ENCODE results near the gene SHC3. TPM values are rescaled to one million over a fixed set of nuclear protein-coding genes. Genes with fewer than 3 reads are reported as not detected.

The SHC3 gene
- total RNA-seq, 4 donors from 2014 or later: 2.3 to 4.9 (median 4.8) TPM

DNA sequence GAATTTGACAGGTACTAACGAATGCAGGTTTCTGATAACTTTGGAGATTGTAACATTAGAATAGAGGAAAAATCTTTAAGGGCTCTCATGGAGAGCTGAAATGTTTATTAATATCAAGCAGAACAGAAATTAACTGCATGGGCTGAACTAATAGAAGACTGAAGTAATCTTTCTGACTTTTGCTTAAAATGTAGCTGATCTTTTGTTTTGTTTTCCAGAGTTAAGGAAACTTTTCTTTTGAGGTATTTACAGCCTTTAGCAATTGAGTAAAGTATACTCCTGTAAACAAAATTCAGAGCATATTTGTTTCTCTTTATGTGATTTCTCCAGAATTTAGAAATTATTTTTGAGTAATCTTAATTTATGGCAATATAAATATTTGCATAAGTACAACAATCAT, 43.9 kb downstream of the SHC3 start:
- no peaks in the 10 kb centered on the region for H3K36me3 ChIP-seq
- no peak overlapping the region for H3K27ac ChIP-seq
- H3K4me3 ChIP-seq: no peak overlapping the region
- no peaks in the 10 kb centered on the region for H3K27me3 ChIP-seq
- 91 to 100% methylated on average over 1 of the region's 1 CpG for WGBS, 2 donors (ENCODE audit: low coverage in 1 of 2)
- peaks cover 0 to 22% (median 4%) of the 10 kb centered on the region in 3 donors for H3K4me1 ChIP-seq
- no peaks in the 10 kb centered on the region for H3K9me3 ChIP-seq
- TF ChIP-seq POLR2A (IDR thresholded peaks at IDR 0.05) (no peak), POLR2AphosphoS5 (IDR thresholded peaks at IDR 0.05) (no peak), EP300 (IDR thresholded peaks at IDR 0.05) (no peak)
- TF ChIP-seq, protein P1, sequence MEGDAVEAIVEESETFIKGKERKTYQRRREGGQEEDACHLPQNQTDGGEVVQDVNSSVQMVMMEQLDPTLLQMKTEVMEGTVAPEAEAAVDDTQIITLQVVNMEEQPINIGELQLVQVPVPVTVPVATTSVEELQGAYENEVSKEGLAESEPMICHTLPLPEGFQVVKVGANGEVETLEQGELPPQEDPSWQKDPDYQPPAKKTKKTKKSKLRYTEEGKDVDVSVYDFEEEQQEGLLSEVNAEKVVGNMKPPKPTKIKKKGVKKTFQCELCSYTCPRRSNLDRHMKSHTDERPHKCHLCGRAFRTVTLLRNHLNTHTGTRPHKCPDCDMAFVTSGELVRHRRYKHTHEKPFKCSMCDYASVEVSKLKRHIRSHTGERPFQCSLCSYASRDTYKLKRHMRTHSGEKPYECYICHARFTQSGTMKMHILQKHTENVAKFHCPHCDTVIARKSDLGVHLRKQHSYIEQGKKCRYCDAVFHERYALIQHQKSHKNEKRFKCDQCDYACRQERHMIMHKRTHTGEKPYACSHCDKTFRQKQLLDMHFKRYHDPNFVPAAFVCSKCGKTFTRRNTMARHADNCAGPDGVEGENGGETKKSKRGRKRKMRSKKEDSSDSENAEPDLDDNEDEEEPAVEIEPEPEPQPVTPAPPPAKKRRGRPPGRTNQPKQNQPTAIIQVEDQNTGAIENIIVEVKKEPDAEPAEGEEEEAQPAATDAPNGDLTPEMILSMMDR (IDR thresholded peaks at IDR 0.05): no peak
- ATAC-seq: no peak

DNA sequence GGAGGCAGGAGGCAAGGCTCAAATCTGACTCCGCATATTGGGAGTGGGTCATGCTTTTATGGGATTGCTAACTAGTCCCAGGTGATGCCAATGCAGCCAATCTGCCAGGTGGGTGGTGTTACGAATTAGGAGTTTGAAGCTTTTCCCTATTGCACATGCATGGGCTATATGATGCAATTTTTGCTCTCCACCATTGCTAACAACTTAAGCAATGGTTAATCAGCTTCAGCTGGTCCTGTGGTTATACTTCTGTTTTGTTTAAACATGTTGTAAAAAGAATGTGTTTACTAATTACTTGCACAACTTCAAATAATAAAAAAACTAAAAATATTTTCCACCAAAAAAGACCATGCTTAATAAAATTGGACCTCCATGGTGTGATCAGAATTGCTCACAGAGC, 55.7 kb downstream of the SHC3 start:
- Histone ChIP-seq H3K9me3 (no peaks in the 10 kb centered on the region), H3K27ac (no peak overlapping the region), H3K36me3 (no peaks in the 10 kb centered on the region), H3K4me1 (no peaks in the 10 kb centered on the region), H3K27me3 (no peaks in the 10 kb centered on the region), H3K4me3 (no peak overlapping the region)
- TF ChIP-seq, protein P1 (IDR thresholded peaks at IDR 0.05): no peak
- TF ChIP-seq POLR2AphosphoS5 (IDR thresholded peaks at IDR 0.05) (no peak), POLR2A (IDR thresholded peaks at IDR 0.05) (no peak), EP300 (IDR thresholded peaks at IDR 0.05) (no peak)
- ATAC-seq: no peak
- WGBS, 2 donors (ENCODE audit: low coverage in 1 of 2): 83 to 100% methylated on average over 2 of the region's 2 CpGs

DNA sequence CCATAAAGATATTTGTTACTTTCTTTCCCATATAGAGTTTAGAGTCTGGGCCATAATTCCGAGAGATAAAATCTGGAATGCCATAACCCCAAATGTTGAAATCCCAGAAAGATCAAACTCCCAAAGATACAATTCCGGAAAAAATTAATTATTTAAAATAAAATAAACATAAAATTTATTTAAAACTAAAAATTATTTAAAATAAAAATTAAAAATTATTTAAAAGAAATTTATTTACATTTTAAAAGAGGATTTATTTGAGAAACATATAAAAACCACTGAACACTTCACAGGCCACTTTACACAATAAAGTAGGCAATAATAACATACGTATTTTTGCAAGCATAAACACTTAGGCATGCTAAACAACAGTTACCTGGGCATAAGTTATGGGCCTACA, 57.9 kb downstream of the SHC3 start:
- H3K9me3 ChIP-seq: no peaks in the 10 kb centered on the region
- H3K4me1 ChIP-seq: no peaks in the 10 kb centered on the region
- H3K4me3 ChIP-seq: no peak overlapping the region
- no peaks in the 10 kb centered on the region for H3K27me3 ChIP-seq
- no peak for ATAC-seq
- H3K27ac ChIP-seq: no peak overlapping the region
- no peaks in the 10 kb centered on the region for H3K36me3 ChIP-seq
- 86 to 90% methylated on average over 3 of the region's 3 CpGs for WGBS, 2 donors (ENCODE audit: low coverage in 1 of 2)
- TF ChIP-seq, protein P1 (IDR thresholded peaks at IDR 0.05): no peak
- no peak for TF ChIP-seq POLR2A (IDR thresholded peaks at IDR 0.05)
- no peak for TF ChIP-seq POLR2AphosphoS5 (IDR thresholded peaks at IDR 0.05)
- TF ChIP-seq EP300 (IDR thresholded peaks at IDR 0.05): no peak

DNA sequence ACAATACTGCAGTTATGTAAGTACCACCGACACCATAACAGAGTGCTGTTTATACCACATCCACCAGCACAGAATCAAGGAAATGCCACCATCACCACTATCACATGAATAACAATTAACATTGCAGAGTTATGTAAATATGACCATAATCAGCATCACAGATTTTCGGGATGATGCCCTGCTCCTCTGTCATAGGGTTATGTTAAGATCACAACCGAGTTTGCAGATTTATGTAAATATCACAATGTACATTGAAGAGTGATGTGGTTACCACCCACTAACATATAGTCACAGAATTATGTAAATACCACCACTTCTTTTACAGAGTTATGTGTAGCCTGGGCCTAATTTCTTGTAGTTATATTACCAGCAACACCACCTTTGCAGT, 61.8 kb downstream of the SHC3 start:
- no peaks in the 10 kb centered on the region for H3K9me3 ChIP-seq
- no peaks in the 10 kb centered on the region for H3K27me3 ChIP-seq
- no peaks in the 10 kb centered on the region for H3K4me1 ChIP-seq
- TF ChIP-seq, protein P1 (IDR thresholded peaks at IDR 0.05): no peak
- TF ChIP-seq POLR2A (IDR thresholded peaks at IDR 0.05): no peak
- no peak for TF ChIP-seq POLR2AphosphoS5 (IDR thresholded peaks at IDR 0.05)
- no peak for TF ChIP-seq EP300 (IDR thresholded peaks at IDR 0.05)
- H3K4me3 ChIP-seq: no peak overlapping the region
- 78 to 83% methylated on average over 3 of the region's 3 CpGs for WGBS, 2 donors (ENCODE audit: low coverage in 1 of 2)
- H3K27ac ChIP-seq: no peak overlapping the region
- ATAC-seq: no peak
- no peaks in the 10 kb centered on the region for H3K36me3 ChIP-seq

DNA sequence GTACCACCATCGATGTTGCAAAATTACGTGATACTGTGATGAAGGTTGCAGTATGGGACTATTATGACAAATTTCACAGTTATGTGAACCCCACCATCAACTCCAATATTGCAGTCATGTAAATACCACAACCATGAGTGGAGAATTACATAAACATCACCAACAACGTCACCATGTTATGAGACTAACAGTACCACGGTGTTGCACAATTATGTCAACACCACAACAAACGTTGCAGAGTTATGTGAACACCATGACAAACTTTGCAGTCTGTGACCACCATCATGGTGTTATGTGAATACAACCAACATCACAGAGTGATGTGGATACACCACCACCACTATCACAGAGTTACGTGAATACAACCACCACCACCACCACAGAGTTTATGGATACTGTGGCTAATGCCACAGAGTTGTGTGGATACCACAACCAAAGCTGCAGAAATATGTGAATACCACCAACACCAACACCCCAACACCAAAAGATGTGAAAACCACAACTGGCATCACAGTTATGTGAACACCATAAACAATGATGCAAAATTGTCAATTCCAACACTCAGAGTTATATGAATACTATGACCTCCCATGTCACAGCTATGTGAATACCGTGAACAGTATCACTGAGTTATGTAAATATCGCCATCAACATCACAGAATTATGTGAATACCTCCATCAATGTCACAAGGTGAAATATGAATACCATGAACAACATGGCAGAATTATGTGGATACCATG, 62.4 kb downstream of the SHC3 start:
- Histone ChIP-seq H3K27me3 (no peaks in the 10 kb centered on the region), H3K9me3 (no peaks in the 10 kb centered on the region), H3K4me1 (no peaks in the 10 kb centered on the region), H3K4me3 (no peak overlapping the region), H3K27ac (no peak overlapping the region), H3K36me3 (no peaks in the 10 kb centered on the region)
- no peak for ATAC-seq
- TF ChIP-seq EP300 (IDR thresholded peaks at IDR 0.05) (no peak), POLR2AphosphoS5 (IDR thresholded peaks at IDR 0.05) (no peak), POLR2A (IDR thresholded peaks at IDR 0.05) (no peak)
- TF ChIP-seq, protein P1 (IDR thresholded peaks at IDR 0.05): no peak
- 89 to 95% methylated on average over 8 of the region's 8 CpGs for WGBS, 2 donors (ENCODE audit: low coverage in 1 of 2)

Measured in gastroesophageal sphincter (tissue), 4 donors.